ENCODE measurements around the gene AKR1D1. TPM values are rescaled to one million over a fixed set of nuclear protein-coding genes. Genes with fewer than 3 reads are reported as not detected.

The AKR1D1 gene
- total and polyA plus RNA-seq, 2 of the 13 experiments (the other 11 are each of a cell fraction or from before 2014, with no cell fraction given) = 6.9 to 37.0 TPM

DNA sequence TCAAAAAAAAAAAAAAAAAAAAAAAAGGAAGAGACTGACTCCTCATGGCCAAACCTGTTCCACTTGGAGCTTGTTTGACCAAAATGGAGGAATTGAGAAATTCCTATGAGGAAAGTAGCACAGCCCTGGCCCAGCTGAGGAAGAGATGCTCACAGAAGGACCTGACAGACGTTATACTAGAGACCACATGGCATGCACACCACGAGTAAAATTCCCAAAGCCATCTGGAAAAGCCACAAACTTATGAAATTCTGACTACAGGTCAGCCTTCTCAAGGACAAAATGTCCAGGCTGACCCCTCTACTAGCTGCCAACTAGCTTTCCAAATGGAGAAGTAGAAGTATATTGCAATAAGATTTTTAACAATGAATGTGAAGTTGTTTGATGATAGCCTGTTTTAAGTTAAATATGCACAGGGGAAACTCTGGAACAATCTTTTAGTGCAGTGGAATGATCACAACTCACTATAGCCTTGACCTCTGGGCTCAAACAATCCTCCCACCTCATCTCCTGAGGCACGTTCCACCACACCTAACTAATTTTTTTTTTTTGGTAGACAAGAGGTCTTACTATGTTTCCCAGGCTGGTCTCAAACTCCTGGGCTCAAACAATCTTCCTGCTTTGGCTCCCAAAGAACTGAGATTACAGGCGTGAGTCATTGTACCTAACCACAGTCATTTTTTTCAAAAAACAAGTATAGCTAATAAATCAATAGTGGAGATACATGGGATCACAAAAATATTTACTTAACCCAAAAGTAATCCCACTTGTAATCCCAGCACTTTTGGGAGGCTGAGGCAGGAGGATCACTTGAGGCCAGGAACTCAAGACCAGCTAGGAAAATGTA, 75.7 kb downstream of the AKR1D1 start (continued):
- TF ChIP-seq, protein P1, sequence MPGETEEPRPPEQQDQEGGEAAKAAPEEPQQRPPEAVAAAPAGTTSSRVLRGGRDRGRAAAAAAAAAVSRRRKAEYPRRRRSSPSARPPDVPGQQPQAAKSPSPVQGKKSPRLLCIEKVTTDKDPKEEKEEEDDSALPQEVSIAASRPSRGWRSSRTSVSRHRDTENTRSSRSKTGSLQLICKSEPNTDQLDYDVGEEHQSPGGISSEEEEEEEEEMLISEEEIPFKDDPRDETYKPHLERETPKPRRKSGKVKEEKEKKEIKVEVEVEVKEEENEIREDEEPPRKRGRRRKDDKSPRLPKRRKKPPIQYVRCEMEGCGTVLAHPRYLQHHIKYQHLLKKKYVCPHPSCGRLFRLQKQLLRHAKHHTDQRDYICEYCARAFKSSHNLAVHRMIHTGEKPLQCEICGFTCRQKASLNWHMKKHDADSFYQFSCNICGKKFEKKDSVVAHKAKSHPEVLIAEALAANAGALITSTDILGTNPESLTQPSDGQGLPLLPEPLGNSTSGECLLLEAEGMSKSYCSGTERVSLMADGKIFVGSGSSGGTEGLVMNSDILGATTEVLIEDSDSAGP (CRISPR knock-in tag; IDR thresholded peaks at IDR 0.05; ENCODE audit: borderline replicate concordance) = no peak
- no peak for TF ChIP-seq ZMAT5 (CRISPR knock-in tag; IDR thresholded peaks at IDR 0.05; ENCODE audit: borderline replicate concordance, low read depth)
- TF ChIP-seq ZNF225 (CRISPR knock-in tag; IDR thresholded peaks at IDR 0.05) = no peak
- peak; percentile 92 for TF ChIP-seq MED8 (CRISPR knock-in tag; IDR thresholded peaks at IDR 0.05; ENCODE audit: insufficient replicate concordance)
- no peak for TF ChIP-seq MIER3 (CRISPR knock-in tag; IDR thresholded peaks at IDR 0.05; ENCODE audit: borderline replicate concordance)
- TF ChIP-seq KLF6 (CRISPR knock-in tag; IDR thresholded peaks at IDR 0.05) = no peak; the same call in 1 of the 2 replicates
- TF ChIP-seq REPIN1 (CRISPR knock-in tag; IDR thresholded peaks at IDR 0.05; ENCODE audit: borderline replicate concordance, low read depth) = no peak
- no peak for TF ChIP-seq RBM22 (optimal IDR thresholded peaks at IDR 0.05; ENCODE audit: low read length)
- no peak for TF ChIP-seq MTF2 (CRISPR knock-in tag; IDR thresholded peaks at IDR 0.05; ENCODE audit: borderline replicate concordance)
- TF ChIP-seq ZNF180 (CRISPR knock-in tag; IDR thresholded peaks at IDR 0.05; ENCODE audit: borderline replicate concordance, low read depth) = no peak
- TF ChIP-seq ZNF678 (CRISPR knock-in tag; IDR thresholded peaks at IDR 0.05) = no peak
- peak; percentile 63; the same call in 1 of the 2 replicates for TF ChIP-seq SIX1 (CRISPR knock-in tag; IDR thresholded peaks at IDR 0.05; ENCODE audit: borderline replicate concordance)
- no peak for TF ChIP-seq MEIS2 (CRISPR knock-in tag; IDR thresholded peaks at IDR 0.05)
- TF ChIP-seq KLF12 (CRISPR knock-in tag; IDR thresholded peaks at IDR 0.05; ENCODE audit: borderline replicate concordance) = no peak
- TF ChIP-seq NFIC (IDR thresholded peaks at IDR 0.05; ENCODE audit: low read length) = no peak; the same call in 1 of the 2 replicates
- TF ChIP-seq CBX2 (IDR thresholded peaks at IDR 0.05; ENCODE audit: low read depth, low read length) = no peak
- no peak for TF ChIP-seq CBX2 (CRISPR knock-in tag; IDR thresholded peaks at IDR 0.05; ENCODE audit: low read depth)
- TF ChIP-seq PPARG (CRISPR knock-in tag; conservative IDR thresholded peaks at IDR 0.05) = peak; percentile 73
- TF ChIP-seq ZNF3 (CRISPR knock-in tag; IDR thresholded peaks at IDR 0.05) = no peak
- TF ChIP-seq EP300 (IDR thresholded peaks at IDR 0.05; ENCODE audit: low read depth in 2 of 2, low read length in 2 of 2) = peak; percentile 30 to 89; a peak in 2 of 4 replicates
- peak; percentile 66; the same call in 1 of the 2 replicates for TF ChIP-seq EP300 (CRISPR knock-in tag; IDR thresholded peaks at IDR 0.05; ENCODE audit: borderline replicate concordance)
- TF ChIP-seq, protein P2, sequence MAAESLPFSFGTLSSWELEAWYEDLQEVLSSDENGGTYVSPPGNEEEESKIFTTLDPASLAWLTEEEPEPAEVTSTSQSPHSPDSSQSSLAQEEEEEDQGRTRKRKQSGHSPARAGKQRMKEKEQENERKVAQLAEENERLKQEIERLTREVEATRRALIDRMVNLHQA (CRISPR knock-in tag; IDR thresholded peaks at IDR 0.05) = no peak
- no peak for TF ChIP-seq ISX (CRISPR knock-in tag; conservative IDR thresholded peaks at IDR 0.05)
- TF ChIP-seq ZNF83 (CRISPR knock-in tag; IDR thresholded peaks at IDR 0.05; ENCODE audit: borderline replicate concordance) = no peak
- TF ChIP-seq NONO (IDR thresholded peaks at IDR 0.05) = no peak
- TF ChIP-seq NONO (CRISPR knock-in tag; conservative IDR thresholded peaks at IDR 0.05) = no peak
- TF ChIP-seq ZNF121 (CRISPR knock-in tag; IDR thresholded peaks at IDR 0.05) = no peak
- TF ChIP-seq CENPX (CRISPR knock-in tag; IDR thresholded peaks at IDR 0.05) = no peak
- TF ChIP-seq ZNF335 (CRISPR knock-in tag; IDR thresholded peaks at IDR 0.05) = no peak

All from HepG2 (cell line).